Measurements from ENCODE around the gene CPXM1.
"Not testable (repeated sequence)": the region's sequence is repeated elsewhere in the genome, so short reads cannot be mapped to it uniquely, and the experiment has no call there.

Gene CPXM1

GRCh38 chr20:2820896-2821869 lies 20.8 kb upstream of the CPXM1 start:
- no peak for DNase-seq

GRCh38 chr20:2820084-2820895 lies 19.9 kb upstream of the CPXM1 start:
- DNase-seq = no peak

GRCh38 chr20:2817891-2818595 lies 17.6 kb upstream of the CPXM1 start:
- no peak for DNase-seq

- no peak for DNase-seq
These were observed 16.9 kb upstream of the CPXM1 start for GRCh38 chr20:2817341-2817726.

- no peak for DNase-seq
These were observed 16.3 kb upstream of the CPXM1 start for GRCh38 chr20:2816583-2817340.

GRCh38 chr20:2816030-2816582 lies 15.7 kb upstream of the CPXM1 start, which contains the start of gene TMEM239:
Gene TMEM239, plus strand, starts transcription at chr20:2816364. Its CDS starts 191 bp downstream, at chr20:2816555.
- no peak for DNase-seq

GRCh38 chr20:2815242-2815900 lies 14.9 kb upstream of the CPXM1 start:
- DNase-seq = no peak

GRCh38 chr20:2814587-2815051 lies 14.2 kb upstream of the CPXM1 start, which contains the start of gene C20orf141:
Gene C20orf141, plus strand, starts transcription at chr20:2814987. Its CDS starts 198 bp downstream, at chr20:2815185.
- DNase-seq = no peak

GRCh38 chr20:2814076-2814475 lies 13.6 kb upstream of the CPXM1 start:
- DNase-seq = no peak

- no peak for DNase-seq
These were observed 11.8 kb upstream of the CPXM1 start for GRCh38 chr20:2812189-2812588.

GRCh38 chr20:2809690-2810089 lies 9.3 kb upstream of the CPXM1 start:
- no peak for DNase-seq

GRCh38 chr20:2807929-2808328 lies 7.5 kb upstream of the CPXM1 start:
- not testable (repeated sequence) for DNase-seq

GRCh38 chr20:2807019-2807418 lies 6.6 kb upstream of the CPXM1 start:
- DNase-seq = no peak

- no peak for DNase-seq
These were observed 5.9 kb upstream of the CPXM1 start for GRCh38 chr20:2806351-2806701.

GRCh38 chr20:2805689-2806350 lies 5.4 kb upstream of the CPXM1 start:
- DNase-seq = no peak

GRCh38 chr20:2804852-2805688 lies 4.6 kb upstream of the CPXM1 start:
- no peak for DNase-seq

GRCh38 chr20:2804041-2804828 lies 3.8 kb upstream of the CPXM1 start:
- no peak for DNase-seq

- peak; percentile 50 for DNase-seq
These were observed 880 bp upstream of the CPXM1 start for GRCh38 chr20:2801286-2801728.

Data from GDM1 (cell line).